Esophagus muscularis mucosa (tissue), 3 donors: ENCODE measurements around the gene SPTLC3.

Experiments used
- CTCF ChIP-seq, 3 experiments: fragments of 200-600 bp in 2 of 3; fragments of 450-650 bp in 1 of 3; sonication (generic) in 2 of 3; IDR thresholded peaks; one replicate each; pipeline ENCODE4 v1.5.1; 2017 to 2019; ENCODE audit warnings: antibody characterized with exemption in 3 of 3, mild to moderate bottlenecking in 2 of 3, moderate library complexity in 1 of 3
- POLR2AphosphoS5 ChIP-seq, 2 donors: sonication (generic); formaldehyde crosslinking; IDR thresholded peaks; one replicate each; pipeline ENCODE4 v1.6.1; 2017; ENCODE audit warnings: antibody characterized with exemption in 2 of 2

GRCh38 chr20:13216533-13216932, 207.8 kb downstream of the SPTLC3 start:
- TF ChIP-seq CTCF (IDR thresholded peaks at IDR 0.05) (no peak), POLR2AphosphoS5 (IDR thresholded peaks at IDR 0.05) (no peak)
